Measurements from ENCODE around the gene ADAMTS17.

GRCh38 chr15:100163961-100164360, 177.8 kb downstream of the ADAMTS17 start:
- no peak for TF ChIP-seq CTCF (IDR thresholded peaks at IDR 0.05; ENCODE audit: poor library complexity)
- TF ChIP-seq EZH2 (IDR thresholded peaks at IDR 0.05; ENCODE audit: borderline replicate concordance) = no peak

All from hepatocyte (in vitro differentiated cells).